ENCODE measurements around the gene ACCS.
A peak's percentile ranks its signal among the peaks of the same experiment; 100 is the strongest.

The ACCS gene

DNA sequence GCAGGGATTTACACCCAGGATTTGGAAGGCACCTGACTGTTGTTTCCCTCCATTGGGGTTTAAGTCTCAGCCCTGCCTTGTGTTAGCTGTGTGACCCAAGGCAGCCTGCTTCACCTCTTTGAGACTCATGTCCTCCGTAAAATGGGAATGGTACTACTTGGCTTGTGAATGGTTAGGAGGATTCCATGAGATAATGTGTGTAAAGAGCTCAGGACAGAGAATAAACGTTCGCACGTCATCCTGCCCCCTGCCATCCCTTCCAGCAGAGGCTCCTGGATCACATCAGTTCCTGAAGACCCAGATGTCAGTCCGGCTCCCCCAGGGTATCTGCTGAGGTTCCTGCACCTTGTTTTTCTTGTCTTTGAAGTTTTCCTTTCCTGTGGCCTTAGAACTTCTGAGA, 35.1 kb upstream of the ACCS start:
- no peak overlapping the region for H2AFZ ChIP-seq (ENCODE audit: low read depth, low read length)
- peaks cover 0 to 60% of the 10 kb centered on the region in 2 experiments for H3K27me3 ChIP-seq (ENCODE audit: control insufficient read depth in 1 of 2, insufficient read depth in 1 of 2, low read length in 2 of 2)
- H3K4me2 ChIP-seq (ENCODE audit: low read length, poor library complexity, severe bottlenecking), result no peak overlapping the region
- no peak overlapping the region for H2BK5ac ChIP-seq (ENCODE audit: low read depth, low read length, poor library complexity, severe bottlenecking)
- 52% methylated on average over 5 of the region's 5 CpGs for WGBS
- DNase-seq, result no peak
- no peak overlapping the region for H3K4me3 ChIP-seq (ENCODE audit: insufficient read depth in 1 of 2, low read depth in 1 of 2, low read length in 2 of 2)
- H3K79me1 ChIP-seq (replicated peaks; ENCODE audit: low read length, poor library complexity, severe bottlenecking), result no peaks in the 10 kb centered on the region
- no peak overlapping the region for H3K14ac ChIP-seq (ENCODE audit: low read length in 2 of 2)
- peak overlapping the region; percentile 81 for H4K91ac ChIP-seq (ENCODE audit: low read length)
- H3K23ac ChIP-seq (ENCODE audit: low read length in 2 of 2), result no peak overlapping the region
- H2BK12ac ChIP-seq (ENCODE audit: low read length in 2 of 2), result peak overlapping the region in 1 of 2 experiments; percentile 4
- peak overlapping the region; percentile 45 for H4K8ac ChIP-seq (ENCODE audit: low read length)
- peak overlapping the region in 1 of 2 experiments; percentile 68 for H3K4ac ChIP-seq (ENCODE audit: low read depth in 1 of 2, low read length in 2 of 2)
- H3K9me3 ChIP-seq (ENCODE audit: control insufficient read depth, low read length), result peaks cover 9% of the 10 kb centered on the region
- no peak overlapping the region for H2AK5ac ChIP-seq (ENCODE audit: low read length, severe bottlenecking)
- no peak overlapping the region for H2BK15ac ChIP-seq (ENCODE audit: low read depth, poor library complexity, severe bottlenecking)
- peak overlapping the region; percentile 13 to 86 for H3K18ac ChIP-seq (ENCODE audit: low read depth in 1 of 2, low read length in 2 of 2)
- H3K9ac ChIP-seq (ENCODE audit: low read length), result peak overlapping the region; percentile 92
- H3K27ac ChIP-seq (ENCODE audit: low read length, poor library complexity, severe bottlenecking), result no peak overlapping the region
- peak overlapping the region; percentile 76 for H2BK120ac ChIP-seq (ENCODE audit: low read depth, low read length)
- H3K36me3 ChIP-seq (ENCODE audit: control insufficient read depth in 1 of 2, insufficient read depth in 2 of 2, low read depth in 1 of 2, low read length in 2 of 2), result no peaks in the 10 kb centered on the region
- H3K4me1 ChIP-seq (ENCODE audit: control insufficient read depth, insufficient read depth, low read depth, low read length), result peaks cover 6% of the 10 kb centered on the region

DNA sequence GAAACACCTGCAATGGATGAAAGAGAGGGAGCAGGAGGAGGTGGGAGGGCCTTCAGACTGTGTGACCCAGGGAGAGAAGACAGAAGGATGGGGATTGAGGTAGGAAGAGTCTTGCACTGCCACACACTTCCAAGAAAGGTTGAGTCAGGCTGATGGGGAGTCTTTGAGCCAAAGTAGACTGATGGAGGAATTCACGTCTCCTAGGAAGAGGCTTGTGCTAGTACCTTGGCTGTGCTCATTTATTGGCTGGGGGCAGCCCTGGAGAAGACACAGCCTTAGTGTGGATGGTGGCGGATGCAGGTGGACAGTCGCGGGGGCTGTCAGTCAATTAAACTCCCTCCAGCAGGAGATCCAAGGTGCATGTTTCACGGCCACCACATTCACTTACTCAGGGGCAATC, 34.5 kb upstream of the ACCS start:
- Histone ChIP-seq H3K79me1 (replicated peaks; ENCODE audit: low read length, poor library complexity, severe bottlenecking) (no peaks in the 10 kb centered on the region), H2AFZ (ENCODE audit: low read depth, low read length) (no peak overlapping the region), H2BK12ac (ENCODE audit: low read length in 2 of 2) (peak overlapping the region; percentile 11 to 61), H3K4me3 (ENCODE audit: insufficient read depth in 1 of 2, low read depth in 1 of 2, low read length in 2 of 2) (no peak overlapping the region), H2BK15ac (ENCODE audit: low read depth, poor library complexity, severe bottlenecking) (no peak overlapping the region), H4K8ac (ENCODE audit: low read length) (no peak overlapping the region), H3K9me3 (ENCODE audit: control insufficient read depth, low read length) (peaks cover 4% of the 10 kb centered on the region), H2BK5ac (ENCODE audit: low read depth, low read length, poor library complexity, severe bottlenecking) (no peak overlapping the region), H3K36me3 (ENCODE audit: control insufficient read depth in 1 of 2, insufficient read depth in 2 of 2, low read depth in 1 of 2, low read length in 2 of 2) (no peaks in the 10 kb centered on the region), H3K4ac (ENCODE audit: low read depth in 1 of 2, low read length in 2 of 2) (no peak overlapping the region), H3K27me3 (ENCODE audit: control insufficient read depth in 1 of 2, insufficient read depth in 1 of 2, low read length in 2 of 2) (peaks cover 0 to 60% of the 10 kb centered on the region in 2 experiments), H2BK120ac (ENCODE audit: low read depth, low read length) (peak overlapping the region; percentile 42), H3K14ac (ENCODE audit: low read length in 2 of 2) (peak overlapping the region in 1 of 2 experiments; percentile 35), H3K18ac (ENCODE audit: low read depth in 1 of 2, low read length in 2 of 2) (peak overlapping the region; percentile 38 to 83), H3K23ac (ENCODE audit: low read length in 2 of 2) (no peak overlapping the region), H4K91ac (ENCODE audit: low read length) (no peak overlapping the region), H2AK5ac (ENCODE audit: low read length, severe bottlenecking) (no peak overlapping the region), H3K4me2 (ENCODE audit: low read length, poor library complexity, severe bottlenecking) (no peak overlapping the region), H3K9ac (ENCODE audit: low read length) (peak overlapping the region; percentile 92), H3K27ac (ENCODE audit: low read length, poor library complexity, severe bottlenecking) (no peak overlapping the region), H3K4me1 (ENCODE audit: control insufficient read depth, insufficient read depth, low read depth, low read length) (peaks cover 6% of the 10 kb centered on the region)
- no peak for DNase-seq
- WGBS, result 96% methylated on average over 2 of the region's 5 CpGs

DNA sequence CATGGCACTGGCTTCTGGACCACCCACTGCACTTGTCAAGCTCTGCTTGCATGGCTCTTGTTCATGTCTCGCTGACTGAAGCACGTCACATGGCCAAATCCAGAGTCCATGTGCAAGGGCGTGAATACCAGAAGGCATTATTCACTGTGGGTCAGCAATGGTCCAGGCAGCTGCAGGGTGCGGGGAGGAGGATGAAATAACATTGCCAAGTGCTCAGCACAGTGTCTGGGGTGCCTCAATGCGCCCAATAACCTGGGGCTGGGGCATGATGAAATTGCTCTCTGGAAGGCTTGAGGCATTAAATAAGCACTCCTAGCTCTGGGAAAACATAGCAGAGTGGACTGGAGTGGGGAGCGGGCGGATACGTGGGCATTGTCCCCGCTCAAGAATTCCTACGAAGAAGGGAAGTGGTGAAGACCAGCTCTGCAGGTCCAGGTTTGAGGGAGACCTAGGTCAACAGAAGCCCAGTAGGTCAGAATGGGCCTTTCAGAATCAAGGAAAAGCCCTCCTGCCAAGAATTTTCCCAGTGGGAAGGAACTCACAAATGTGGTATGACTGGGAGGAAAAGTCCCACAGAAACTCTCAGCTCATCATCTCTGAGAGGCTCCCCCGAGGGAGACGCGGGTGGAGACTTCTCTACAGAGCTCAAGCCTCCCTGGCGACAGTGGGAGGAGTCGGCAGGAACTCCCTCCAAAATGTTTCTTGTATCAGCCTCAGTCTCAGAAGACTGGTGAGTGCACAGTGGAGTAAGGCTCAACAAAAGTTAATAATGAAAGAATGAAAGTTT, 33.6 kb upstream of the ACCS start:
- Histone ChIP-seq H3K4me2 (ENCODE audit: low read length, poor library complexity, severe bottlenecking) (no peak overlapping the region), H3K79me1 (replicated peaks; ENCODE audit: low read length, poor library complexity, severe bottlenecking) (no peaks in the 10 kb centered on the region), H4K91ac (ENCODE audit: low read length) (peak overlapping the region; percentile 77), H2BK120ac (ENCODE audit: low read depth, low read length) (peak overlapping the region; percentile 57), H3K4me1 (ENCODE audit: control insufficient read depth, insufficient read depth, low read depth, low read length) (peaks cover 6% of the 10 kb centered on the region), H2BK12ac (ENCODE audit: low read length in 2 of 2) (peak overlapping the region; percentile 71 to 94), H3K27ac (ENCODE audit: low read length, poor library complexity, severe bottlenecking) (no peak overlapping the region), H3K23ac (ENCODE audit: low read length in 2 of 2) (no peak overlapping the region), H2AK5ac (ENCODE audit: low read length, severe bottlenecking) (no peak overlapping the region), H2AFZ (ENCODE audit: low read depth, low read length) (no peak overlapping the region), H3K4ac (ENCODE audit: low read depth in 1 of 2, low read length in 2 of 2) (no peak overlapping the region), H3K27me3 (ENCODE audit: control insufficient read depth in 1 of 2, insufficient read depth in 1 of 2, low read length in 2 of 2) (peaks cover 0 to 63% of the 10 kb centered on the region in 2 experiments), H3K14ac (ENCODE audit: low read length in 2 of 2) (peak overlapping the region in 1 of 2 experiments; percentile 46), H2BK5ac (ENCODE audit: low read depth, low read length, poor library complexity, severe bottlenecking) (no peak overlapping the region), H3K18ac (ENCODE audit: low read depth in 1 of 2, low read length in 2 of 2) (peak overlapping the region; percentile 26 to 80), H3K36me3 (ENCODE audit: control insufficient read depth in 1 of 2, insufficient read depth in 2 of 2, low read depth in 1 of 2, low read length in 2 of 2) (no peaks in the 10 kb centered on the region), H2BK15ac (ENCODE audit: low read depth, poor library complexity, severe bottlenecking) (peak overlapping the region; percentile 2), H3K9ac (ENCODE audit: low read length) (peak overlapping the region; percentile 92), H3K9me3 (ENCODE audit: control insufficient read depth, low read length) (no peaks in the 10 kb centered on the region), H4K8ac (ENCODE audit: low read length) (peak overlapping the region; percentile 57), H3K4me3 (ENCODE audit: insufficient read depth in 1 of 2, low read depth in 1 of 2, low read length in 2 of 2) (peak overlapping the region; percentile 4 to 21)
- 80% methylated on average over 15 of the region's 15 CpGs for WGBS
- DNase-seq, result peak; percentile 54

DNA sequence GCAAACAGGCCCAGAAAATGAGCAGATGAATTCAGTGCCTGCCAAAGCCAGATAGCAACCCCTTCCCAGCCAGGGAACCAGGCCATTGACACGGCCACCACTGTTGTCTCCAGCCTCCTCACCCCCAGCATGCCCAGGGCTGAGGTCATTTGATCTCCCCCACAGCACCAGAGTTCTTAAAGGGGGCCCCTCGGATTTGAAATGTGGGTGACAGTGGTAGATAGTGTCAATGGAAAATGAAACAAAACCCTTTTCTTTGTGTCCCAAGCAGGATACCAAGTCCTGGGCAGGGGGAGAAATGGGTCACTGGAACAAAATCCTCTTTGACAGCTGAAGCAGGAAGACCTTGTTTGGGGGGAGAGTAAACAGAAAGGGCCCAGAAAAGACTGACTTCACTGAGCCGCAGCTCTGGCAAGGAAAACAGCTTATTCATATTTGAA, 32.6 kb upstream of the ACCS start:
- H3K4ac ChIP-seq (ENCODE audit: low read depth in 1 of 2, low read length in 2 of 2), result no peak overlapping the region
- peak overlapping the region in 1 of 2 experiments; percentile 76 for H3K18ac ChIP-seq (ENCODE audit: low read depth in 1 of 2, low read length in 2 of 2)
- no peak overlapping the region for H2AFZ ChIP-seq (ENCODE audit: low read depth, low read length)
- no peak for DNase-seq
- WGBS, result 66% methylated on average over 2 of the region's 3 CpGs
- peaks cover 6% of the 10 kb centered on the region for H3K4me1 ChIP-seq (ENCODE audit: control insufficient read depth, insufficient read depth, low read depth, low read length)
- H4K91ac ChIP-seq (ENCODE audit: low read length), result no peak overlapping the region
- no peak overlapping the region for H4K8ac ChIP-seq (ENCODE audit: low read length)
- no peak overlapping the region for H3K4me3 ChIP-seq (ENCODE audit: insufficient read depth in 1 of 2, low read depth in 1 of 2, low read length in 2 of 2)
- H2BK12ac ChIP-seq (ENCODE audit: low read length in 2 of 2), result peak overlapping the region in 1 of 2 experiments; percentile 83
- H3K36me3 ChIP-seq (ENCODE audit: control insufficient read depth in 1 of 2, insufficient read depth in 2 of 2, low read depth in 1 of 2, low read length in 2 of 2), result no peaks in the 10 kb centered on the region
- no peak overlapping the region for H3K14ac ChIP-seq (ENCODE audit: low read length in 2 of 2)
- H3K9ac ChIP-seq (ENCODE audit: low read length), result peak overlapping the region; percentile 61
- H2BK15ac ChIP-seq (ENCODE audit: low read depth, poor library complexity, severe bottlenecking), result no peak overlapping the region
- H2BK5ac ChIP-seq (ENCODE audit: low read depth, low read length, poor library complexity, severe bottlenecking), result no peak overlapping the region
- H3K27me3 ChIP-seq (ENCODE audit: control insufficient read depth in 1 of 2, insufficient read depth in 1 of 2, low read length in 2 of 2), result peaks cover 3 to 58% of the 10 kb centered on the region in 2 experiments
- H2BK120ac ChIP-seq (ENCODE audit: low read depth, low read length), result no peak overlapping the region
- H3K27ac ChIP-seq (ENCODE audit: low read length, poor library complexity, severe bottlenecking), result no peak overlapping the region
- no peak overlapping the region for H3K23ac ChIP-seq (ENCODE audit: low read length in 2 of 2)
- H3K79me1 ChIP-seq (replicated peaks; ENCODE audit: low read length, poor library complexity, severe bottlenecking), result no peaks in the 10 kb centered on the region
- H3K4me2 ChIP-seq (ENCODE audit: low read length, poor library complexity, severe bottlenecking), result no peak overlapping the region
- no peaks in the 10 kb centered on the region for H3K9me3 ChIP-seq (ENCODE audit: control insufficient read depth, low read length)
- no peak overlapping the region for H2AK5ac ChIP-seq (ENCODE audit: low read length, severe bottlenecking)
